Measurements from ENCODE around the gene TCF4. TPM values are rescaled to one million over a fixed set of nuclear protein-coding genes. Genes with fewer than 3 reads are reported as not detected.

The TCF4 gene
- total RNA-seq, 4 donors from 2014 or later, result 80.9 to 172 (median 94.0) TPM

DNA sequence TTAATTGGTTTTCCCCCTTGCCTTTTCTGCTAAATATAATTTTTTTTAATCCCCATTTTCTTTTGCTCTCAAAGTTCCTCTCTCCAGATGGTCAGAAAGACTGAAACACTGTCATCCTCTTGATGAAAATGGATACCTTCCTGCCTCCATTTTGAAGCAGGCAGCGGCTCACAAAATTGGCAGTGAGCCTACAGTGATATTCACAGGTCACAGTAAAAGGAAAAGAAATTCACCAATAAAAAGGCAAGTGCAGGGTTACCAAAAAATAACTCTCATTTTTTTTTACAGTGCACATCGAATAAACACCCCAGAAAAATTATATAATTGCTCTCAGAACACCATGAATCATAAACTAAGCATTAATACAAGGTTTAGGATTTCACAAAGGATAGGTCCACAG lies 307.5 kb downstream of the TCF4 start:
- H3K4me3 ChIP-seq, result no peak overlapping the region
- no peak overlapping the region for H3K27ac ChIP-seq
- peaks cover 17% of the 10 kb centered on the region for H3K36me3 ChIP-seq
- H3K27me3 ChIP-seq, result no peaks in the 10 kb centered on the region
- H3K9me3 ChIP-seq, result no peaks in the 10 kb centered on the region
- DNase-seq (ENCODE audit: low spot score in 2 of 2), result no peak
- TF ChIP-seq CTCF (IDR thresholded peaks at IDR 0.05) (no peak), POLR2A (IDR thresholded peaks at IDR 0.05) (no peak), POLR2AphosphoS5 (IDR thresholded peaks at IDR 0.05) (no peak), EP300 (IDR thresholded peaks at IDR 0.05) (no peak)
- 49% methylated on average over 2 of the region's 2 CpGs for WGBS
- no peaks in the 10 kb centered on the region for H3K4me1 ChIP-seq

DNA sequence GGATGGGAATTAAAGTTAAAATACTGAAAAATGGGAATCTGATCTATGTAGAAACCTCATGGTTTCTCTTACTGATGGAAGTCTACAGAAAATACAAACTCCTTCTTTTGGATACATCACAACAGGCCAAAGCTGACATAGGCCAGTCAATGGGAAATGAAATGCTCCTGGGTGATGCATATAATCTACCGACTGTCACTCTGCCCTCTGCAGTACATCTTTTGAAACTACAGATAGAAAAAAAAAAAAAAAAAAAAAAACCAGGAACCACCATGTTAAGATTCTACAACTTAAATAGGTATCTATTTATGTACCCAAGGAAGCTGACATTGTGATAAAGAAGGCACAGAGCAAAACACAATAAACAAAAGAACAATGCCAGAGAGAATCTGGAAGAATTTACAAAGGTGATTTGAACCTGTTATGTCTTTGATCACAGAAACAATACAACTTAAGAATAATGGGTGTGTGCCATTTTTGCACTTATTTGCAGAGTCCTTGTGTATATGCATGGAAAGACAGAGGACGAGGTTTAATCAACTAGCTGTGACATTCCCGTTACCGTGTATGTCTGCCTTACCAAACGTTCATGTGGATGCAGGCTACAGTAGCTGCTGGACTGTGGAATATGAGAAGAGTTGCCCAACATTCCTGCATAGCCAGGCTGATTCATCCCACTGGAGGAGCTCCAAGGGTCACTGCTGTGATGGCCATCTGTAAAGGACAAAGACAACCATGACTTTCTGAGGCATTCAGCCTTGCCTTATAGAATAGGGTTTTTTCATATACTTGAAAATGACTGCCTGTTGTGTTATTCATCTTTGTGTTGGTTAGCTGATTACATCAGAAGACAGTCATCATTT lies 312.7 kb downstream of the TCF4 start:
- no peaks in the 10 kb centered on the region for H3K4me1 ChIP-seq
- H3K9me3 ChIP-seq, result no peaks in the 10 kb centered on the region
- H3K27ac ChIP-seq, result no peak overlapping the region
- H3K27me3 ChIP-seq, result no peaks in the 10 kb centered on the region
- TF ChIP-seq EP300 (IDR thresholded peaks at IDR 0.05), result no peak
- no peak for TF ChIP-seq POLR2AphosphoS5 (IDR thresholded peaks at IDR 0.05)
- TF ChIP-seq CTCF (IDR thresholded peaks at IDR 0.05), result peak in 1 of 2 donors; percentile 2
- no peak for TF ChIP-seq POLR2A (IDR thresholded peaks at IDR 0.05)
- DNase-seq (ENCODE audit: low spot score in 2 of 2), result peak; percentile 67 to 80
- WGBS, result 69% methylated on average over 5 of the region's 5 CpGs
- peaks cover 45% of the 10 kb centered on the region for H3K36me3 ChIP-seq
- H3K4me3 ChIP-seq, result no peak overlapping the region

- TF ChIP-seq EP300 (IDR thresholded peaks at IDR 0.05) (no peak), CTCF (IDR thresholded peaks at IDR 0.05) (no peak), POLR2A (IDR thresholded peaks at IDR 0.05) (no peak), POLR2AphosphoS5 (IDR thresholded peaks at IDR 0.05) (no peak)
- Histone ChIP-seq H3K4me3 (no peak overlapping the region), H3K9me3 (no peaks in the 10 kb centered on the region), H3K27ac (peak overlapping the region; percentile 65), H3K27me3 (no peaks in the 10 kb centered on the region), H3K4me1 (peaks cover 5% of the 10 kb centered on the region), H3K36me3 (peaks cover 57% of the 10 kb centered on the region)
- 65% methylated on average over 7 of the region's 7 CpGs for WGBS
- DNase-seq (ENCODE audit: low spot score in 2 of 2), result no peak
Measured at GRCh38 chr18:55272510-55273243, 315.3 kb downstream of the TCF4 start.

DNA sequence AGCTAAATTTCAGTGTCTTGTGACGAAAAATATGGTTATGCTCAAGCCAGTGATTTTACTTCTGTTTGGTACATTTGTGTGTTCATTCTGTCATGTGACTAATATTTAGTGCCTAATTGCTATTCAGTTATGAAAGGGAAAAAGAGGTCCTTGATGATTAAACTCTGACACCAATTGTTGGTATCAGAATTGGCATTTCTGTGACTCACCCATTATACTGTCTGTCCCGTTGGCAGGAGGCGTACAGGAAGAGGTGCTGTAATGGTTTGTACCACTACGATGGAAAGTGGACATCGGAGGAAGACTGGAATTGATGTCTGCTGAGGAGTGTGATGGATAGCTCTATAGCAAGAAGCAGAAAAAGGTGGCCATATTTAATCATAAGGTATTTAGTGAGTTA lies 318.4 kb downstream of the TCF4 start:
- no peak overlapping the region for H3K27ac ChIP-seq
- no peak overlapping the region for H3K4me3 ChIP-seq
- peaks cover 55% of the 10 kb centered on the region for H3K36me3 ChIP-seq
- WGBS, result 84% methylated on average over 5 of the region's 5 CpGs
- no peaks in the 10 kb centered on the region for H3K27me3 ChIP-seq
- no peaks in the 10 kb centered on the region for H3K9me3 ChIP-seq
- H3K4me1 ChIP-seq, result peaks cover 19% of the 10 kb centered on the region
- TF ChIP-seq EP300 (IDR thresholded peaks at IDR 0.05), result no peak
- TF ChIP-seq POLR2AphosphoS5 (IDR thresholded peaks at IDR 0.05), result no peak
- no peak for TF ChIP-seq POLR2A (IDR thresholded peaks at IDR 0.05)
- DNase-seq (ENCODE audit: low spot score in 2 of 2), result no peak

DNA sequence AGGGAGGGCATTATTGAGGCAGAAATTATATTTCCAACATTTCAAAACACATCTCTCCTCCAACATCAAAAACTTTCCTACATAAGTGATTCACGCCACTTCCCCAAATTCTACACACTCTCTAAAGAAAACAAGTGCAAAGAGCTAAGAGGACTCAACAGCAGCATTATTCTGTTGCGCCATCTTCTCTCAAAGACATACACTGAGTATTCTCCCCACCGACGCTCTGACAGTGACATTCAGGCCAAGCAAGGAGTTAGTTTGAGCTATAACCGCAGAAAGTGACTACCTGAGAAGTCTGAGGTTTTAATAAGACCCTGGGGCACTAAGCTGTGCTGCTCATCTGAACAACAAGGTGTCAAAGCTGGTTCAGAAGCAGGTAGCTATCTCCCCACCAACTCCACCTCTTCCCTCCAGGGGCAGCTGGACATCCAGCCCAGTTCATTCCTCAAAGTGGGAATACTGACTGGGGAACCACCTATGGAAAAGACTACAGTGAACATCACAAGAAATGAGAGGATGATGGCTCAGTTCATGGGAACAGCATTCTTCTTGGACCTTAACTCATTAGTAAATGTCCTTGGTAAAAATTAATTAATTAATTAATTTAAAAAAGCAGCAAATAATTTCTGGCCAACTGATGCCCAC lies 319.2 kb downstream of the TCF4 start:
- WGBS, result 90% methylated on average over 5 of the region's 5 CpGs
- Histone ChIP-seq H3K27ac (no peak overlapping the region), H3K4me1 (peaks cover 21% of the 10 kb centered on the region), H3K9me3 (no peaks in the 10 kb centered on the region), H3K36me3 (peaks cover 47% of the 10 kb centered on the region), H3K27me3 (no peaks in the 10 kb centered on the region), H3K4me3 (no peak overlapping the region)
- DNase-seq (ENCODE audit: low spot score in 2 of 2), result no peak
- TF ChIP-seq POLR2A (IDR thresholded peaks at IDR 0.05) (no peak), EP300 (IDR thresholded peaks at IDR 0.05) (no peak), CTCF (IDR thresholded peaks at IDR 0.05) (no peak), POLR2AphosphoS5 (IDR thresholded peaks at IDR 0.05) (no peak)

Measured in suprapubic skin (tissue), 4 donors.